CD14-positive monocyte (primary cell): ENCODE data around the gene IGLL1. TPM values are rescaled to one million over a fixed set of nuclear protein-coding genes. Genes with fewer than 3 reads are reported as not detected.
A peak's percentile ranks its signal among the peaks of the same experiment; 100 is the strongest.

Source experiments
- DNase-seq, 3 donors: peaks; one replicate each; pipeline ENCODE4 v3.0.0-alpha.2; 2011 to 2022
- H2AFZ ChIP-seq: 2 replicates; pipeline ENCODE4 v1.6.0; 2012; ENCODE audit warnings: mild to moderate bottlenecking, low read depth, low read length, inconsistent platforms; ENCODE audit not compliant: insufficient read depth, poor library complexity, severe bottlenecking
- H3K27ac ChIP-seq, 2 donors: 1 replicate in 1 of 2; 2 replicates in 1 of 2; pipeline ENCODE4 v1.5.1; 2012 to 2013; ENCODE audit warnings: low read length in 2 of 2, control low read depth in 1 of 2, inconsistent platforms in 1 of 2, low read depth in 1 of 2, mild to moderate bottlenecking in 1 of 2
- H3K27me3 ChIP-seq, 2 donors: one replicate each; pipeline versions ENCODE4 v1.6.0 to v1.6.1; 2011 to 2013; ENCODE audit warnings: low read length in 2 of 2; ENCODE audit not compliant: control insufficient read depth in 2 of 2, insufficient read depth in 2 of 2
- H3K36me3 ChIP-seq, 2 donors: replicated peaks in 1 of 2; 1 replicate in 1 of 2; 2 replicates in 1 of 2; pipeline versions ENCODE4 v1.5.1 to v1.6.1; 2012 to 2013; ENCODE audit warnings: low read length in 2 of 2, control low read depth in 1 of 2, inconsistent platforms in 1 of 2, mild to moderate bottlenecking in 1 of 2; ENCODE audit not compliant: insufficient read depth in 2 of 2, control insufficient read depth in 1 of 2
- H3K4me1 ChIP-seq, 2 donors: 1 replicate in 1 of 2; 2 replicates in 1 of 2; pipeline versions ENCODE4 v1.5.1 to v1.6.1; 2012 to 2013; ENCODE audit warnings: low read length in 2 of 2, control low read depth in 1 of 2, inconsistent platforms in 1 of 2, mild to moderate bottlenecking in 1 of 2, moderate library complexity in 1 of 2; ENCODE audit not compliant: insufficient read depth in 2 of 2, control insufficient read depth in 1 of 2
- H3K4me2 ChIP-seq: replicated peaks from 2 replicates; pipeline ENCODE3; 2012; ENCODE audit warnings: low read length, moderate library complexity, mild to moderate bottlenecking; ENCODE audit not compliant: poor library complexity, severe bottlenecking; ENCODE audit errors: extremely low read depth
- H3K4me3 ChIP-seq, 3 experiments: fragments of 200-600 bp in 1 of 3; sonication (generic) in 1 of 3; replicated peaks in 1 of 3; 1 replicate in 2 of 3; 2 replicates in 1 of 3; pipeline ENCODE4 v1.5.1; 2011 to 2013; ENCODE audit warnings: low read length in 3 of 3, mild to moderate bottlenecking in 3 of 3, control low read depth in 2 of 3, low read depth in 2 of 3, inconsistent platforms in 1 of 3, moderate library complexity in 1 of 3
- H3K79me2 ChIP-seq: 2 replicates; pipeline ENCODE4 v1.6.0; 2012; ENCODE audit warnings: mild to moderate bottlenecking, control low read depth, inconsistent platforms, low read length, moderate library complexity; ENCODE audit not compliant: insufficient read depth
- H3K9ac ChIP-seq: 2 replicates; pipeline ENCODE4 v1.6.0; 2017; ENCODE audit warnings: low read length, mild to moderate bottlenecking; ENCODE audit not compliant: insufficient read depth, poor library complexity, severe bottlenecking
- H3K9me3 ChIP-seq, 2 donors: replicated peaks in 1 of 2; 1 replicate in 1 of 2; 2 replicates in 1 of 2; pipeline versions ENCODE4 v1.5.1 to v1.6.1; 2012 to 2013; ENCODE audit warnings: low read length in 2 of 2, control low read depth in 1 of 2; ENCODE audit not compliant: control insufficient read depth in 1 of 2, insufficient read depth in 1 of 2
- H4K20me1 ChIP-seq: 2 replicates; pipeline ENCODE4 v1.6.0; 2012; ENCODE audit warnings: mild to moderate bottlenecking, low read length, control low read depth, moderate library complexity; ENCODE audit not compliant: insufficient read depth
- H3K27ac Mint-ChIP-seq, 7 donors: one replicate each; pipeline ENCODE4 v1.8.0; 2020; ENCODE audit warnings: mild to moderate bottlenecking in 7 of 7, mixed read lengths in 7 of 7, moderate library complexity in 6 of 7, inconsistent platforms in 2 of 7
- H3K27me3 Mint-ChIP-seq, 3 donors: one replicate each; pipeline ENCODE4 v1.8.0; 2021 to 2022; ENCODE audit warnings: low read depth in 3 of 3, mild to moderate bottlenecking in 3 of 3, mixed read lengths in 3 of 3, moderate library complexity in 3 of 3, inconsistent platforms in 1 of 3
- H3K36me3 Mint-ChIP-seq, 2 donors: one replicate each; pipeline ENCODE4 v1.8.0; 2020; ENCODE audit warnings: mixed read lengths in 2 of 2, inconsistent platforms in 1 of 2, mild to moderate bottlenecking in 1 of 2
- H3K4me1 Mint-ChIP-seq: one replicate; pipeline ENCODE4 v1.8.0; 2020; ENCODE audit warnings: mild to moderate bottlenecking, mixed read lengths
- H3K4me3 Mint-ChIP-seq, 2 donors: one replicate each; pipeline ENCODE4 v1.8.0; 2020; ENCODE audit warnings: mild to moderate bottlenecking in 2 of 2, mixed read lengths in 2 of 2, moderate library complexity in 1 of 2
- H3K9me3 Mint-ChIP-seq, 7 donors: one replicate each; pipeline ENCODE4 v1.8.0; 2020 to 2022; ENCODE audit warnings: mixed read lengths in 7 of 7, mild to moderate bottlenecking in 6 of 7, moderate library complexity in 6 of 7, inconsistent platforms in 2 of 7
- CTCF ChIP-seq: fragments of 200-600 bp; IDR thresholded peaks from one replicate; pipeline ENCODE4 v1.8.0; 2022; ENCODE audit warnings: antibody characterized with exemption, mild to moderate bottlenecking
- WGBS: methylation state at CpG from one replicate; pipeline ENCODE4 v1.1.5; 2013; ENCODE audit warnings: missing lambda C conversion rate; ENCODE audit not compliant: insufficient coverage; 5-methylcytosine and 5-hydroxymethylcytosine counted together
- intact Hi-C, 2 donors: fragments of 100-400 bp; cut with micrococcal nuclease; formaldehyde crosslinking; loops; one replicate each; pipeline versions ENCODE4 v1.15.0 to v1.15.1; 2023
- polyA plus RNA-seq, 3 donors: library from polyadenylated mRNA; depleted of rRNA in 1 of 3; unstranded in 2 of 3; stranded (reverse) in 1 of 3; fragments of 300-500 nt in 2 of 3; fragments of >200 nt in 1 of 3; fragmentation: Illumina TruSeq in 2 of 3; gene quantifications; 1 replicate in 2 of 3; 2 replicates in 1 of 3; pipeline ENCODE4 v1.2.3, GENCODE V29; 2012 to 2021

Gene IGLL1
- polyA plus RNA-seq, 3 donors, result not detected

DNA sequence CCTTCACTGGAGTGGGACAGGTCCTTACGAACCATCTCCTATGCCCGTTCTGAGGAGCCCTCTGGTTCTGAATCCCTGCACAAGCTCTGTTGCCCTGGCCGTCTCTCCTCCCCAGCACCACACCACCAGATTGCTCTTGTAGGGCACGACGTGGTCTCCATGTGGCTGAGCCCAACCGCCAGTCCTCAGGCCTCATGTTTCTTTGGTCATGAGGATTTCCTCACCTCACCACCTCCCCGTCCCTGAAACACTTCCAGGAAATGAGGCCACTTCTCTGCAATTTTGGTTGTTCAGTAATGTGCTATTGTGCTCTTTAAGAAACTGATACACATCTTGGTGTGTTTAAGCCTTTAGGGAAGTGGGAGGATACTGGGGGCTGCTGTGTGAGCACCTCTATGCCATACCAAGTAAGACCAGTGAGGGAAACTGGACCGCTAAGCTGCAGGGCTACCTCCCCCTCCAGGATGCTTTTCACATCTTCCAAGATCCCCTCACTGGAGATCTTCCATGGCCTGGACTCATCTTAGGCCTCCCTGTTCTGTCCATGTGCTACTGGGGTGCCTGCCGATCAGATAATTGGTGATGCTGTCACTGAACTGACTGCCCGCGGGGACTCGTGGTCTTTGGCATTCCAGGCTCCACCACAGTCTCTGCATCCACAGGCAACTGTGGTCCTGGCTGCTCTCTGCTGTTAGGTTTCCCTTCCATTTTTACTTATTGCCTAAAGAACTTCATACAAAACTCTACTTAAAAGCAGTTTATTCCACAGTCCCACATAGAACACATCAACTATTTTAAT is 30.1 kb upstream of the IGLL1 start:
- Mint-ChIP-seq H3K9me3 (no peaks in the 10 kb centered on the region), H3K4me1 (no peaks in the 10 kb centered on the region), H3K27me3 (no peaks in the 10 kb centered on the region), H3K4me3 (no peak overlapping the region), H3K27ac (peak overlapping the region in 1 of 7 donors; percentile 29), H3K36me3 (peaks cover 0 to 3% of the 10 kb centered on the region in 2 donors)
- Histone ChIP-seq H3K9ac (no peak overlapping the region), H3K4me1 (no peaks in the 10 kb centered on the region), H3K4me2 (no peak overlapping the region), H3K27me3 (no peaks in the 10 kb centered on the region), H2AFZ (no peak overlapping the region), H3K36me3 (no peaks in the 10 kb centered on the region), H3K79me2 (no peaks in the 10 kb centered on the region), H3K27ac (no peak overlapping the region), H4K20me1 (no peaks in the 10 kb centered on the region), H3K9me3 (no peaks in the 10 kb centered on the region), H3K4me3 (no peak overlapping the region)
- TF ChIP-seq CTCF, result no peak
- DNase-seq, result no peak
- intact Hi-C loops, result no loop called here
- 98% methylated on average over 6 of the region's 12 CpGs for WGBS

GRCh38 chr22:23608583-23608982 is 28.5 kb upstream of the IGLL1 start:
- Mint-ChIP-seq H3K4me3 (no peak overlapping the region), H3K27me3 (peaks cover 0 to 2% (median 0%) of the 10 kb centered on the region in 3 donors), H3K36me3 (peaks cover 0 to 3% of the 10 kb centered on the region in 2 donors), H3K9me3 (no peaks in the 10 kb centered on the region), H3K27ac (no peak overlapping the region), H3K4me1 (no peaks in the 10 kb centered on the region)
- intact Hi-C loops, result no loop called here
- no peak overlapping the region for H2AFZ ChIP-seq
- no peaks in the 10 kb centered on the region for H3K79me2 ChIP-seq
- H3K27ac ChIP-seq, result no peak overlapping the region
- TF ChIP-seq CTCF, result no peak
- no peaks in the 10 kb centered on the region for H3K4me1 ChIP-seq
- no peak overlapping the region for H3K4me3 ChIP-seq
- no peak for DNase-seq
- H3K9ac ChIP-seq, result no peak overlapping the region
- H3K36me3 ChIP-seq, result no peaks in the 10 kb centered on the region
- H3K27me3 ChIP-seq, result no peaks in the 10 kb centered on the region
- H3K4me2 ChIP-seq, result no peak overlapping the region
- H3K9me3 ChIP-seq, result no peaks in the 10 kb centered on the region
- H4K20me1 ChIP-seq, result no peaks in the 10 kb centered on the region
- 100% methylated on average over 2 of the region's 6 CpGs for WGBS
